Stimulated activated naive CD4-positive, alpha-beta T cell treated with Interleukin-2 at 50 U/mL for 16 hours (primary cell): ENCODE data around the gene DESI1.
A peak's percentile ranks its signal among the peaks of the same experiment; 100 is the strongest.
"Not testable (repeated sequence)": the region's sequence is repeated elsewhere in the genome, so short reads cannot be mapped to it uniquely, and the experiment has no call there.

ENCODE experiments used
- DNase-seq: peaks from one replicate; lab custom pipeline; 2025; lab: John Stamatoyannopoulos, UW

DESI1 gene

DNA sequence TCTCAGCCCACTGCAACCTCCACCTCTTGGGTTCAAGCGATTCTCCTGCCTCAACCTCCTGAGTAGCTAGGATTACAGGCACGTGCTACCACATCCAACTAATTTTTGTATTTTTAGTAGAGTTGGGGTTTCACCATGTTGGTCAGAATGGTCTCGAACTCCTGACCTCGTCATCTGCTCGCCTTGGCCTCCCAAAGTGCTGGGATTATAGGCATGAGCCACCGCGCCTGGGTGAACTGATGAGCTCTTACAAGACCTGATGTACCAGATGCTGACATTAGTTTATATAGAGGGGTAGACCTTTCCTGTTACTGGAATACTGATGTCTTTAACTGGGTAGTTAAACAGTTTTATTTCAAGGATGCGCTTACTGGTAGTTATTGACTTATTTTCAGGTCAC, 13.8 kb upstream of the DESI1 start:
- not testable (repeated sequence) for DNase-seq

DNA sequence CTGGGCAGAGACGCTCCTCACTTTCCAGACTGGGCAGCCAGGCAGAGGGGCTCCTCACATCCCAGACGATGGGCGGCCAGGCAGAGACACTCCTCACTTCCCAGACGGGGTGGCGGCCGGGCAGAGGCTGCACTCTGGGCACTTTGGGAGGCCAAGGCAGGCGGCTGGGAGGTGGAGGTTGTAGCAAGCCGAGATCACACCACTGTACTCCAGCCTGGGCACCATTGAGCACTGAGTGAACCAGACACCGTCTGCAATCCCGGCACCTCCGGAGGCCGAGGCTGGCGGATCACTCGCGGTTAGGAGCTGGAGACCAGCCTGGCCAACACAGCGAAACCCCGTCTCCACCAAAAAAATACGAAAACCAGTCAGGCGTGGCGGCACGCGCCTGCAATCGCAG, 10.8 kb upstream of the DESI1 start:
- DNase-seq, result not testable (repeated sequence)

DNA sequence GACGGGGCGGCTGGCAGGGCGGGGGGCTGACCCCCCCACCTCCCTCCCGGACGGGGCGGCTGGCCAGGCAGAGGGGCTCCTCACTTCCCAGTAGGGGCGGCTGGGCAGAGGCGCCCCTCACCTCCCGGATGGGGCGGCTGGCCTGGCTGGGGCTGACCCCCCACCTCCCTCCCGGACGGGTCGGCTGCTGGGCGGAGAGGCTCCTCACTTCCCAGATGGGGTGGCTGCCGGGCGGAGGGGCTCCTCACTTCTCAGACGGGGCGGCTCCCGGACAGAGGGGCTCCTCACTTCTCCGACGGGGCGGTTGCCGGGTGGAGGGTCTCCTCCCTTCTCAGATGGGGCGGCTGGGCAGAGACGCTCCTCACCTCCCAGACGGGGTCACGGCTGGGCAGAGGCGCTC, 10.3 kb upstream of the DESI1 start:
- not testable (repeated sequence) for DNase-seq

- no peak for DNase-seq
Observed at GRCh38 chr22:41625577-41625976, 4.7 kb upstream of the DESI1 start.

DNA sequence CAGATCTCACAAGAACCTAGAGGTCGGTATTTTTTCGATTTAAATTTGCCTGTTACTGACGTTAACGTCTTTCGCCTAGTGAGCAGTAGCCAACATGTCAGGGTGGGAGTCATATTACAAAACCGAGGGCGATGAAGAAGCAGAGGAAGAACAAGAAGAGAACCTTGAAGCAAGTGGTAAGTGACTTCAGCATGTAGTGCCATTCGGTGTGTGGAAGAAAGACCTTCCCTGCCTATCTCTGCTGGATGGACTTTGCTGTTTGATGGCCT, 1.0 kb upstream of the DESI1 start:
- no peak for DNase-seq

GRCh38 chr22:41621099-41621910, 462 bp upstream of the DESI1 start, which contains the start of gene XRCC6:
TSS of gene XRCC6 (plus strand) at chr22:41621295. CDS start at chr22:41622005, 710 bp downstream.
- peak; percentile 98 for DNase-seq

DNA sequence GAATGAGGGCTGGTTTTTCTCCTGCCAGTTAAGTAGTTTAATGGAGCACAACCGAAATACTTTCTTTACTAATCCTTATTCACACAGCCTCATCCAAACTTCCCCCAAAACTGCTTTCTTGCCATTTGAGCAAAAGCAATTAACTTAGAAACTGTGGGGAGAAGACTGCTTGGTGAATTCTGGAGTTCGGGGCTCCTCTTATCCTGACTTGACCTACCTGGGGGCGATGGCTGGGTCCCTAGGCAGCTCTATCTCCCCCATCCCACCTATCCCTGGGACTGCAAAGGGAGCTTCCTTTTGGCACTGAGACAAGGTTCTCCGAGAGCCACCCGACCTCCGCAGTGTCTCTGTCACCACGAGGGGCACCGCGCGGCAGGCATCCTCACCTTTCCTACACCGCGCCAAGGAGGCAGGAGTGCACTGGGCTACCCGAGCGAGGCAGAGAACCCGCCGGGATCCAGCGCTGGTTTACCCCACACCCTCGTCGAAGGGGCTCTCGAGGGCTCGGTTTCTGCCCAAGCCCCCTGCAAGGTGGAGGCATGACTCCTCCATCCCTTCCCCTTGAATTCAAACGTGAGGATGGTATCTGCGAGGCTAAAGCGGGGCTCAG, 759 bp downstream of the DESI1 start:
- DNase-seq, result peak; percentile 26

GRCh38 chr22:41613456-41613855, 7.4 kb downstream of the DESI1 start:
- DNase-seq, result no peak

- DNase-seq, result no peak
Observed at GRCh38 chr22:41612603-41613306, 8.1 kb downstream of the DESI1 start.

DNA sequence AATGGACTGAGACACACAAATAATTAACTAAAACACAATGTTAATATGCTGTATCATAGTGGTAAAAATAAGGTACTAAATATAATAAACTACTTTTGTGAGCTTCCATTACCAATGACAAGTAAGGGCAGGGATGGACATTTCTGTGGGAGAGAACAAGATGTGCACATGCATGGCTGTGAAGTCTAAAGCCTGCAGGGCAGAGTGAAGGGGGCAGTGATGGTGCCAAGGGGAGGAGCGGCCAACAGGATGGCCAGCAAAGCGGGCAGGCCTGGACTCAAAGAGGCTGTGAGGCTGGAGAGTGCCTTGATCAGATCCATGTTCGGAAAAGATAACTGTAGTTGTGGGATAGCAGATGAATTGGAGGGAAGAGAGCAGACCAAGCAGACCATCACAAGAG, 12.5 kb downstream of the DESI1 start:
- DNase-seq, result no peak

DNA sequence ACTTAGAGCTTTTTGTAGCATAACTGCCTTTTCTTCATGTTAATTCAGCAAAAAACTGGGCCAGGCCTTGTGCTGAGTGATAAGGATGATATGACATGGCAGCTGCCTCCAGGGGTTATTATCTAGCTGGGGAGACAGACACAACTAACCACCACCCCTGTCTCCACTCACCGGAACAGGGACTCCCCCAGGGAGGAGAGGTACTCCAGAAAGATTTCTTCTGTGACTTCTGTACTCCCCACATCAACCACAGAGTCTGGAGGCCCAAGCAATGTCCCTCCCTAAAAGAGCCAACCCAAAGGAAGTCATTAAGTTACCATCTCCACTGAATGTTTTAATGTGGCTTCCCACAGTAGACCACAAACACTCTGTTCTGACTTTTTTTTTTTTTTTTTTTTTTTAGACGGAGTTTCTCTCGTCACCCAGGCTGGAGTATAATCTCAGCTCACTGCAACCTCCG, 16.9 kb downstream of the DESI1 start:
- DNase-seq, result peak; percentile 60

- no peak for DNase-seq
Observed at GRCh38 chr22:41600976-41601375, 19.9 kb downstream of the DESI1 start.

- no peak for DNase-seq
Observed at GRCh38 chr22:41598891-41599635, 21.8 kb downstream of the DESI1 start.

DNA sequence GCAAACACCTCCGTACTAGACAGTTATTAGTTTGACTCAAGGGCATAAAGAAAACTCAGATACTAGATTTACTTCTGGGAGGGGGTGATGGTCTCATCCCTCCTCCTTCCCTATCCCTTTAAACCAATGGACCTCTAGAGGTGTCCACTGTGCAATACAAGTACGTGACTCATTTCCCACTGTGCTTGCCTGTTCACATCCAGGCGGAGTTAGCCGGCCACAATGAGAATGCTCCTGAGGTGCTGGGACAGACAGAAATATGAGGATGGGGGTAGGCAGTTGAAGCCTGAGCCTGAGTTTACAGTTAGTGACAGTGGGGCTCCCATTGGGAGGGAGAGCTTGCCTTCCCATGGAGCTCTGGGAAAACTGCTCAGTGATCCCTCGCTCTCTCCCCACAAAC, 22.8 kb downstream of the DESI1 start:
- DNase-seq, result no peak

DNA sequence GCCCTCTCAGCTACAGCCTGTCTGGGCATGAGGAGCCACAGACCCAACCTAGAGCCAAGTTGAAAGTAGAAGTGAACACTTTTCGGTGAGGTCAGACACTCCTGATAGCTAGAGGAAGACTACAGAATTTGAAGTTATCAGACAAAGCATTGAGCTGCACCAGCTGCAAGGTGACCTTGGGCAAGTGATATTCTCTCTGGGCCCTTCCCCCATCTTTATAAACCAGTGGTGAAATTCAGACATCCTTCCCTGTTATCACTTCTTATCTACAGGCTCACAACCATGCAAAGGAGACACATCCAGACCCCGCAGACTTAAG, 23.2 kb downstream of the DESI1 start:
- DNase-seq, result no peak

- DNase-seq, result no peak
Observed at GRCh38 chr22:41596776-41597634, 23.8 kb downstream of the DESI1 start.

GRCh38 chr22:41595703-41596102, 25.1 kb downstream of the DESI1 start:
- no peak for DNase-seq

- not testable (repeated sequence) for DNase-seq
Observed at GRCh38 chr22:41593336-41593960, 27.4 kb downstream of the DESI1 start.

DNA sequence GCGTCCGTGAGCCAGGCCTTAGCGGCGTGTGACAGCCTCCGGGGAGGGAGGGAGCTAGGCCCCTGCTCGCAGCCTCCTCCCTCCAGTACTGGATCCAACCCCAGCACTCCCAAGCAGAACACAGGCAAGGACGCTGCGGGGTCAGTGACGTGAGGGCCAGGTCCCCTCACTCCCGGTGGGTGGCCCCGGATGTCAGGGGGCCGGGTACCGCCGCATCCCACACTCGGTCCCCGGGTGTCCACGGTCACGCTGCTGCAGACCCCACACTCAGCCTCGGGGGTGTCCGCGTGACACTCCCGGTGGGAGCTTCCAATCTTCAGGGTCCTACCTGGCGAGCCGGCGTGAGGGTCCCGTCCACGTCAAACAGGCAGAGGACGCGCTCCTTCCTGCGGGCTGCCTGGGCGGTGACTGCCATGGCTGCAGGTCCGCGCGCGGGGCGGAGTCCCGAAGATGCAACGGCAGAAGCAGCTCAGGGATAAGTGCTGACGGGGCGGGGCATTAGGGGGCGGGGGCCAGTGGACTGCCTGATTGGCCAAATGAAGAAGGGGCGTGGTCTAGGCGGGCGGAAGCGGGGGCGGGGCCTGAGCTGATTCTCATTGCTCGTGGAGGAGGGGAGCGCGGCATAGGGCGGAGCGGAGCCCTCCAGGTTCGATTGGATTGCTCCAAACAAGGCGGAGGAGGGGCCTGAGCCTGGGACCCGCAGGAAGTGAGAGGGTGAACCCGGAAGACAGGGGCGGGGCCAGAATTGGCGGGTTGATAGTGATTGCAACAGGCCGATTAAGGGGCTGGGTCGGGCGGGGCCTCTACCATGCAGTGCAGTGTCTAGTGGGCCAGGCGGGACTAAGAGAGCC, 31.2 kb downstream of the DESI1 start, which contains the start of gene PMM1:
TSS of gene PMM1 (minus strand) at position 450 of the 851 bp plus-strand sequence. CDS start at position 415, 35 bp downstream.
- DNase-seq, result peak; percentile 100

GRCh38 chr22:41587347-41587723, 33.5 kb downstream of the DESI1 start:
- DNase-seq, result no peak
